ENCODE results near the gene KIAA0232. TPM values are rescaled to one million over a fixed set of nuclear protein-coding genes. Genes with fewer than 3 reads are reported as not detected.
A peak's percentile ranks its signal among the peaks of the same experiment; 100 is the strongest.

The KIAA0232 gene
- total and polyA plus RNA-seq, 9 of the 15 experiments (the other 6 are each of a cell fraction or from before 2014, with no cell fraction given), result 3.5 to 17.4 (median 13.0) TPM

DNA sequence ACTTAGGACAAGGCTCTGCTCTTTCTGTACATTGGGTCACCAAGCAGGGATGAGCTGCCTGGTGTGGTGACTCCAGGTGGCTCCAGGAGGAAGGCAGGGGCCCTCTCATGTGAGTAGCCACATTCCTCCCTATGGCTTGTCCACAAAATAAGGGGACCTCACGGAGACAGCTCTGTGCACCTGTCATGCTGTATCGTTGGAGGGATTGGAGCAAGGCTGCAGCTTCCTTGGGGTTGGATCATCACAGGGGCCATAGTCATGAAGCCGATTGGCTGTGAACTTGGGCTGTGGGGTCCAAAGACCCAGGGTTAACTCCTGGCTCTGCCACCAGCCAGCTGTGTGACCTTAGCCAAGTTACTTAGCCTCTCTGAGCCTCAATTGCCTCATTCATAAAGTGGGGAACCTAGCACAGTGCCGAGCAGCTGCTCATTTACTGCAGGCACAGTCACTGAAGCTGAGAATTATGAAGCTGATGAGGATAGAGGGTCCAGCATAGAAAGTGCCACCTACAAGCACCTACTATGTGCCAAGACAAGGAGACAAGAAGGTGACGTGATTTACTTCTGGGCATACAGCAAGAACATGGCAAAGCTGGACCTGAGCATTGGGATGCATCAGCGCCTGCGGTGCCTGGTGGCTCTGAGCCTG lies 11.8 kb upstream of the KIAA0232 start (continued):
- TF ChIP-seq, protein P1, sequence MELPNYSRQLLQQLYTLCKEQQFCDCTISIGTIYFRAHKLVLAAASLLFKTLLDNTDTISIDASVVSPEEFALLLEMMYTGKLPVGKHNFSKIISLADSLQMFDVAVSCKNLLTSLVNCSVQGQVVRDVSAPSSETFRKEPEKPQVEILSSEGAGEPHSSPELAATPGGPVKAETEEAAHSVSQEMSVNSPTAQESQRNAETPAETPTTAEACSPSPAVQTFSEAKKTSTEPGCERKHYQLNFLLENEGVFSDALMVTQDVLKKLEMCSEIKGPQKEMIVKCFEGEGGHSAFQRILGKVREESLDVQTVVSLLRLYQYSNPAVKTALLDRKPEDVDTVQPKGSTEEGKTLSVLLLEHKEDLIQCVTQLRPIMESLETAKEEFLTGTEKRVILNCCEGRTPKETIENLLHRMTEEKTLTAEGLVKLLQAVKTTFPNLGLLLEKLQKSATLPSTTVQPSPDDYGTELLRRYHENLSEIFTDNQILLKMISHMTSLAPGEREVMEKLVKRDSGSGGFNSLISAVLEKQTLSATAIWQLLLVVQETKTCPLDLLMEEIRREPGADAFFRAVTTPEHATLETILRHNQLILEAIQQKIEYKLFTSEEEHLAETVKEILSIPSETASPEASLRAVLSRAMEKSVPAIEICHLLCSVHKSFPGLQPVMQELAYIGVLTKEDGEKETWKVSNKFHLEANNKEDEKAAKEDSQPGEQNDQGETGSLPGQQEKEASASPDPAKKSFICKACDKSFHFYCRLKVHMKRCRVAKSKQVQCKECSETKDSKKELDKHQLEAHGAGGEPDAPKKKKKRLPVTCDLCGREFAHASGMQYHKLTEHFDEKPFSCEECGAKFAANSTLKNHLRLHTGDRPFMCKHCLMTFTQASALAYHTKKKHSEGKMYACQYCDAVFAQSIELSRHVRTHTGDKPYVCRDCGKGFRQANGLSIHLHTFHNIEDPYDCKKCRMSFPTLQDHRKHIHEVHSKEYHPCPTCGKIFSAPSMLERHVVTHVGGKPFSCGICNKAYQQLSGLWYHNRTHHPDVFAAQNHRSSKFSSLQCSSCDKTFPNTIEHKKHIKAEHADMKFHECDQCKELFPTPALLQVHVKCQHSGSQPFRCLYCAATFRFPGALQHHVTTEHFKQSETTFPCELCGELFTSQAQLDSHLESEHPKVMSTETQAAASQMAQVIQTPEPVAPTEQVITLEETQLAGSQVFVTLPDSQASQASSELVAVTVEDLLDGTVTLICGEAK (IDR thresholded peaks at IDR 0.05), result no peak
- TF ChIP-seq, protein P1 (CRISPR knock-in tag; IDR thresholded peaks at IDR 0.05), result no peak
- TF ChIP-seq, protein P2, sequence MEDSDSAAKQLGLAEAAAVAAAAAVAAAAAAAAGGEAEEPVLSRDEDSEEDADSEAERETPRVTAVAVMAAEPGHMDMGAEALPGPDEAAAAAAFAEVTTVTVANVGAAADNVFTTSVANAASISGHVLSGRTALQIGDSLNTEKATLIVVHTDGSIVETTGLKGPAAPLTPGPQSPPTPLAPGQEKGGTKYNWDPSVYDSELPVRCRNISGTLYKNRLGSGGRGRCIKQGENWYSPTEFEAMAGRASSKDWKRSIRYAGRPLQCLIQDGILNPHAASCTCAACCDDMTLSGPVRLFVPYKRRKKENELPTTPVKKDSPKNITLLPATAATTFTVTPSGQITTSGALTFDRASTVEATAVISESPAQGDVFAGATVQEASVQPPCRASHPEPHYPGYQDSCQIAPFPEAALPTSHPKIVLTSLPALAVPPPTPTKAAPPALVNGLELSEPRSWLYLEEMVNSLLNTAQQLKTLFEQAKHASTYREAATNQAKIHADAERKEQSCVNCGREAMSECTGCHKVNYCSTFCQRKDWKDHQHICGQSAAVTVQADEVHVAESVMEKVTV (CRISPR knock-in tag; IDR thresholded peaks at IDR 0.05), result no peak
- TF ChIP-seq ZNF224 (CRISPR knock-in tag; IDR thresholded peaks at IDR 0.05), result no peak
- TF ChIP-seq, protein P3, sequence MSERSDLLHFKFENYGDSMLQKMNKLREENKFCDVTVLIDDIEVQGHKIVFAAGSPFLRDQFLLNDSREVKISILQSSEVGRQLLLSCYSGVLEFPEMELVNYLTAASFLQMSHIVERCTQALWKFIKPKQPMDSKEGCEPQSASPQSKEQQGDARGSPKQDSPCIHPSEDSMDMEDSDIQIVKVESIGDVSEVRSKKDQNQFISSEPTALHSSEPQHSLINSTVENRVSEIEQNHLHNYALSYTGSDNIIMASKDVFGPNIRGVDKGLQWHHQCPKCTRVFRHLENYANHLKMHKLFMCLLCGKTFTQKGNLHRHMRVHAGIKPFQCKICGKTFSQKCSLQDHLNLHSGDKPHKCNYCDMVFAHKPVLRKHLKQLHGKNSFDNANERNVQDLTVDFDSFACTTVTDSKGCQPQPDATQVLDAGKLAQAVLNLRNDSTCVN (CRISPR knock-in tag; IDR thresholded peaks at IDR 0.05), result no peak
- TF ChIP-seq SMARCA5 (IDR thresholded peaks at IDR 0.05), result peak; percentile 65; the same call in 1 of the 2 replicates
- TF ChIP-seq ZNF436 (CRISPR knock-in tag; IDR thresholded peaks at IDR 0.05), result no peak
- peak; percentile 78; the same call in 1 of the 2 replicates for TF ChIP-seq BCOR (IDR thresholded peaks at IDR 0.05)
- TF ChIP-seq, protein P4, sequence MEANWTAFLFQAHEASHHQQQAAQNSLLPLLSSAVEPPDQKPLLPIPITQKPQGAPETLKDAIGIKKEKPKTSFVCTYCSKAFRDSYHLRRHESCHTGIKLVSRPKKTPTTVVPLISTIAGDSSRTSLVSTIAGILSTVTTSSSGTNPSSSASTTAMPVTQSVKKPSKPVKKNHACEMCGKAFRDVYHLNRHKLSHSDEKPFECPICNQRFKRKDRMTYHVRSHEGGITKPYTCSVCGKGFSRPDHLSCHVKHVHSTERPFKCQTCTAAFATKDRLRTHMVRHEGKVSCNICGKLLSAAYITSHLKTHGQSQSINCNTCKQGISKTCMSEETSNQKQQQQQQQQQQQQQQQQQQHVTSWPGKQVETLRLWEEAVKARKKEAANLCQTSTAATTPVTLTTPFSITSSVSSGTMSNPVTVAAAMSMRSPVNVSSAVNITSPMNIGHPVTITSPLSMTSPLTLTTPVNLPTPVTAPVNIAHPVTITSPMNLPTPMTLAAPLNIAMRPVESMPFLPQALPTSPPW (CRISPR knock-in tag; IDR thresholded peaks at IDR 0.05), result no peak
- no peak for TF ChIP-seq RNF2 (IDR thresholded peaks at IDR 0.05)
- TF ChIP-seq, protein P5, sequence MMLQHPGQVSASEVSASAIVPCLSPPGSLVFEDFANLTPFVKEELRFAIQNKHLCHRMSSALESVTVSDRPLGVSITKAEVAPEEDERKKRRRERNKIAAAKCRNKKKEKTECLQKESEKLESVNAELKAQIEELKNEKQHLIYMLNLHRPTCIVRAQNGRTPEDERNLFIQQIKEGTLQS (IDR thresholded peaks at IDR 0.05), result no peak
- TF ChIP-seq, protein P5 (CRISPR knock-in tag; conservative IDR thresholded peaks at IDR 0.05), result no peak
- peak; percentile 39 to 53; a peak in 3 of 4 replicates for TF ChIP-seq KDM1A (IDR thresholded peaks at IDR 0.05)

Data from K562 (cell line).